Prostate gland (tissue), 2 donors: ENCODE results near the gene GOLGA1.

Experiments
- CTCF ChIP-seq, 4 experiments: fragments of 200-600 bp in 2 of 4; fragments of 450-650 bp in 2 of 4; sonication (generic) in 2 of 4; IDR thresholded peaks; 1 replicate in 3 of 4; 2 replicates in 1 of 4; pipeline ENCODE4 v1.5.1; 2016 to 2019; ENCODE audit warnings: antibody characterized with exemption in 4 of 4, mild to moderate bottlenecking in 2 of 4, moderate library complexity in 2 of 4
- POLR2AphosphoS5 ChIP-seq: sonication (generic); formaldehyde crosslinking; IDR thresholded peaks from one replicate; pipeline ENCODE4 v1.6.1; 2017; ENCODE audit warnings: antibody characterized with exemption

GRCh38 chr9:124947727-124948391 lies 7.0 kb upstream of the GOLGA1 start:
- TF ChIP-seq POLR2AphosphoS5 (no peak), CTCF (IDR thresholded peaks at IDR 0.05) (no peak)
